Fibroblast of mammary gland (primary cell): ENCODE results near the gene CCDC50.

Experiments used
- DNase-seq: peaks from one replicate; pipeline ENCODE4 v3.0.0-alpha.2; 2010; ENCODE audit warnings: low read depth
- H3K4me3 ChIP-seq: 2 replicates; pipeline ENCODE4 v1.5.1; 2011; ENCODE audit warnings: low read depth, mild to moderate bottlenecking, low read length, moderate library complexity; ENCODE audit not compliant: control insufficient read depth
- TF ChIP-seq, protein P1 (sequence below): conservative IDR thresholded peaks from 2 replicates; pipeline ENCODE4 v1.5.1; 2011; ENCODE audit warnings: low read depth, low read length, inconsistent platforms; ENCODE audit not compliant: control insufficient read depth, insufficient read depth

The CCDC50 gene

DNA sequence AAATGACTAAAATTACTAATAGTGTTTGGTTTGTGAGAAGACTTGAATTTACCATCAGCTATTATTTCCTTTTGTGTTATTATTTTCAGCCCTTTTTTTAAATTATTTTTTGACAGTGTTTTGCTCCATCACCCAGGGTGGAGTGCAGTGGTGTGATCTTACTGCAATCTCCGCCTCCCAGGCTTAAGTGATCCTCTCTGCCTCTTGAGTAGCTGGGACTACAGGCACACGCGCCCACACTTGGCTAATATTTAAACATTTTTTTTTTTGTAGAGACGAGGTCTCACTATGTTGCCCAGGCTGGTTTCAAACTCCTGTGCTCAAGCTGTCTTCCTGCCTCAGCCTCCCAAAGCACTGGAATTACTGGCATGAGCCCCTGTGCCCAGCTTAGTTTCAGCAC is 32.8 kb downstream of the CCDC50 start:
- TF ChIP-seq, protein P1, sequence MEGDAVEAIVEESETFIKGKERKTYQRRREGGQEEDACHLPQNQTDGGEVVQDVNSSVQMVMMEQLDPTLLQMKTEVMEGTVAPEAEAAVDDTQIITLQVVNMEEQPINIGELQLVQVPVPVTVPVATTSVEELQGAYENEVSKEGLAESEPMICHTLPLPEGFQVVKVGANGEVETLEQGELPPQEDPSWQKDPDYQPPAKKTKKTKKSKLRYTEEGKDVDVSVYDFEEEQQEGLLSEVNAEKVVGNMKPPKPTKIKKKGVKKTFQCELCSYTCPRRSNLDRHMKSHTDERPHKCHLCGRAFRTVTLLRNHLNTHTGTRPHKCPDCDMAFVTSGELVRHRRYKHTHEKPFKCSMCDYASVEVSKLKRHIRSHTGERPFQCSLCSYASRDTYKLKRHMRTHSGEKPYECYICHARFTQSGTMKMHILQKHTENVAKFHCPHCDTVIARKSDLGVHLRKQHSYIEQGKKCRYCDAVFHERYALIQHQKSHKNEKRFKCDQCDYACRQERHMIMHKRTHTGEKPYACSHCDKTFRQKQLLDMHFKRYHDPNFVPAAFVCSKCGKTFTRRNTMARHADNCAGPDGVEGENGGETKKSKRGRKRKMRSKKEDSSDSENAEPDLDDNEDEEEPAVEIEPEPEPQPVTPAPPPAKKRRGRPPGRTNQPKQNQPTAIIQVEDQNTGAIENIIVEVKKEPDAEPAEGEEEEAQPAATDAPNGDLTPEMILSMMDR: no peak

DNA sequence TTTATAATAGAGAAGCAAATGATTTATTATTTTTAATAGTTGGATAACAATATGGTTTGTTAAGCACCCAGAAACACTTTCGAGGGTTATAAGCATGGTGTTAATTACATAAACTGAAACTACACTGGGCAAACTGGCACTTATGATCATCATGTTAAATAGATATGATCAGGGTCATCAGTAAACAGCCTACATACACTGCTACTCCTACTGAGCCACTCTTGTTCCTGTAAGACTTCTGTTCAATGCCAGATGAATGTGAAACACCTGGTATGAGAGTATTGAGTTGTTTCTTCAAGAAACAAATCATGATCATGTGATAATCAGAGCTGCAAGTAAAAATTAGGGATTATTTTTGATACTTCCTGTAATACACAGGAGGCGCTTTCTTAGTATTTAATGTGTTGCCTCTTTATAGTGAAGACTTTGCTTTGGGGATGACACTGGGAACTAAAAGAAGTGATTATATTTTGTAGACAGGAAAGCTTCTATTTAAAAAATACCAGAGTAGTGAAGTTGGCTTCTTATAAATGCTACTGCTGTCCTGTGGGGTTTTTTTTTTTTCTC is 33.4 kb downstream of the CCDC50 start:
- no peak for DNase-seq
- H3K4me3 ChIP-seq: no peak overlapping the region
- TF ChIP-seq, protein P1: no peak

More for the DNA sequence above, 32.8 kb downstream of the CCDC50 start:
- H3K4me3 ChIP-seq: no peak overlapping the region
- DNase-seq: no peak

DNA sequence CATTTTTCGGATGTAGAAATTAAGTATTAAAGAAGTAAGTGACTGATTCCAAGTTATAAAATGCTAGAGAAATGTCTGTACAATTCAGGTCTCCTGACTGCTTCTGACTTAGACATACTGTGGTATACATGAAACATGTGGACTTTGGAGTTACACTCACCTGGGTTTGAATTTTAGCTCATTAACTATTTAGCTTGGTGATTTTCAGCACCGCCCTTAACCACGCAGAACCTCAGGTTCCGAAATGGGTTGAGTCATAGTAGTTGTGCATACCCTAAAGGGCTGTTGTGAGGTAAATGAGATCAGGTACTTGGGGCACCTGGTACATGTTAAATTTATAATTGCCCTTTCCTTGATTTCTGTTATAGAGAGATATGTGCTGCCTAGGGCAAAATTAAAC is 34.0 kb downstream of the CCDC50 start:
- TF ChIP-seq, protein P1: no peak

DNA sequence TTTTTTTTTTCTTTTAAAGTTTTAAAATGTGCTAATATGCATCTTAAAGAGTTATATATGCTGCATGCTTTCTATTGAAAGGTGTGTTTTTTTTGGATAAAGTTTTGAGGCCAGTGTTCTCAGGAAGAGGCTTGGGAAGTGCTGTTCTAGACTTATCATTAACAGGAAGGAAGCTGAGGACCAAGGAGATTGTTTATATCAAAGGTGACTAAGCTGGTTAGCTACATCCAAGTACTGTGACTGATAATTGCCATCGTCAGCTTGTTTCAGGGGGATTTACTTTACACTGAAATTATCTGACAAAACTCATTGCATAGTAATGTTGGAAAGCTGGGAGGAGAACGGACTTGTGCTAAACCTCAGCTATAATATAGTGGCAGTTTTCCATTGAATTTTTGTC is 37.5 kb downstream of the CCDC50 start:
- DNase-seq: peak; percentile 51
- TF ChIP-seq, protein P1: no peak
- H3K4me3 ChIP-seq: no peak overlapping the region

More for the DNA sequence above, 34.0 kb downstream of the CCDC50 start:
- no peak overlapping the region for H3K4me3 ChIP-seq
- no peak for DNase-seq

DNA sequence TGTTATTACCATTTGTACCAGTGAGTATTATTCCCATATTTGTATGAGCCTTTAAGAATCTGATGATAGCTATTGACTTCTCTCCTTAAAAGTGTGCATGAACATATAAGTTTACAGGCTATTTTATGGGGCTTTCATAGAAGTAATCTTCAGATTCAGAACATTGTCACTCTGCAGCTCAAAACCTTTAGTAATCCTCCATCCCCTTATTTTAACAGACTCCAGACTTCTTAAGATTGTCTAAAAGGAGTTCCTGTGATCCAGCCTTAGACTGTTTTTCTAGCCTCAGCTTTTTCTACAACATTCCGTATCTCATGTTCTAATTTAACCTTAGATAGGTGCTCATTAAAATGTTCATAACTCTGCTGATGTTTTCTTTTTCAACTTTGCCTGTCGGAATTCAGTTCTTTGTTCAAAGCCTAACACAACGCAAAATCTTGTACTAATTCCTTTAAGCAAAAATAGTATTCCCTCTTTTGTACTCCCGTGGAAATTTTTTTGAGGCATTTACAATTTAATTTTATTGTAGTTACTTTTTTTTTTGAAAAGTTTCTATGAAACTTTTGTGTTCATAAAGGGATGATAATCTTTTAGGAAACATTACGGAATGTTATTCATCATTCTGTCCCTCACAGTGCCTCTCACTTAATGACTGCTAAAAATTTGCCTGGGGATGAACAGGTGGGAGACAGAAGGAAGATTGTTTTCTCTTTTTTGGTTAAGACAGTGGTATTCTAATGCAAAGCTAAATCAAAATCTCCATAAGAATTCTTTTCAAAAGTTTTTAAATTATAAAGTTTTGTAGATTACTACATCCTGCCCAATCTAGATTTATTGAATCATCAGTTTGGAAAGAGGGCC is 39.8 kb downstream of the CCDC50 start:
- no peak overlapping the region for H3K4me3 ChIP-seq
- DNase-seq: no peak
- TF ChIP-seq, protein P1: no peak

DNA sequence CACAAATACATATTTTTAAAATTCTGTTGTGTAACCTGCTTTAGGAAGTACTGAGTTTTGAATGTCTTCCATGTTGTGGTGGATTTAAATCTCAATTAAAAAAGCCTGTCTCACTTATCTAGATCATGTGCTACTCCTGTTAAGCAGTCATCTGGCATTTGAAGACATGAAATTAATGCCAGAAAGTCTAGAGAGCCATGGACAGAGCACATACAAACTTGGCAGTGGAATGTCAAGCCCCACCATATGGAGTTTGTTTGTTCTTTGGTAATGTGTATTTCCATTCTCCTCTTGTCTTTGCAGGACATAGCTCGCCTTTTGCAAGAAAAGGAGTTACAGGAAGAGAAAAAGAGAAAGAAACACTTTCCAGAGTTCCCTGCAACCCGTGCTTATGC is 40.4 kb downstream of the CCDC50 start:
- TF ChIP-seq, protein P1: no peak
- DNase-seq: peak; percentile 67
- no peak overlapping the region for H3K4me3 ChIP-seq
